Stomach (tissue), 9 donors: ENCODE results near the gene DDX31. TPM values are rescaled to one million over a fixed set of nuclear protein-coding genes. Genes with fewer than 3 reads are reported as not detected.

Experiments used
- DNase-seq, 2 donors: peaks; one replicate each; pipeline versions ENCODE4 v3.0.0 to v3.0.0-alpha.2; 2013 to 2019
- H3K27ac ChIP-seq, 5 donors: fragments of 200-600 bp in 4 of 5; sonication (generic) in 4 of 5; one replicate each; pipeline ENCODE4 v1.5.1; 2013 to 2019; ENCODE audit warnings: mild to moderate bottlenecking in 1 of 5, moderate library complexity in 1 of 5
- H3K27me3 ChIP-seq, 3 donors: fragments of 200-600 bp; sonication (generic); one replicate each; pipeline ENCODE4 v1.5.1; 2017 to 2019; ENCODE audit warnings: mixed run types in 1 of 3
- H3K36me3 ChIP-seq, 4 donors: fragments of 200-600 bp; sonication (generic); 1 replicate in 3 of 4; 2 replicates in 1 of 4; pipeline ENCODE4 v1.5.1; 2016 to 2019
- H3K4me1 ChIP-seq, 4 donors: fragments of 200-600 bp; sonication (generic); one replicate each; pipeline ENCODE4 v1.5.1; 2016 to 2019
- H3K4me3 ChIP-seq, 4 donors: fragments of 200-600 bp; sonication (generic) in 3 of 4; one replicate each; pipeline ENCODE4 v1.5.1; 2016 to 2019; ENCODE audit warnings: mild to moderate bottlenecking in 1 of 4
- H3K9me3 ChIP-seq, 4 donors: fragments of 200-600 bp; sonication (generic); one replicate each; pipeline ENCODE4 v1.5.1; 2016 to 2019
- CTCF ChIP-seq, 7 experiments: fragments of 450-650 bp in 4 of 7; fragments of 200-600 bp in 3 of 7; sonication (generic) in 3 of 7; IDR thresholded peaks; one replicate each; pipeline ENCODE4 v1.5.1; 2016 to 2019; ENCODE audit warnings: antibody characterized with exemption in 7 of 7, control low read depth in 2 of 7, mild to moderate bottlenecking in 1 of 7
- EP300 ChIP-seq: sonication (generic); formaldehyde crosslinking; IDR thresholded peaks from one replicate; pipeline ENCODE4 v1.6.1; 2017; ENCODE audit warnings: antibody characterized with exemption
- POLR2A ChIP-seq, 4 donors: fragments of 450-650 bp; IDR thresholded peaks; one replicate each; pipeline ENCODE4 v1.6.1; 2016; ENCODE audit warnings: antibody characterized with exemption in 4 of 4, control low read depth in 2 of 4, mild to moderate bottlenecking in 1 of 4, moderate library complexity in 1 of 4
- POLR2AphosphoS5 ChIP-seq, 3 donors: sonication (generic); formaldehyde crosslinking; IDR thresholded peaks; one replicate each; pipeline ENCODE4 v1.6.1; 2016; ENCODE audit warnings: antibody characterized with exemption in 3 of 3
- WGBS, 5 donors: extraction: QIAGEN DNeasy Blood & Tissue Kit in 3 of 5; methylation state at CpG; one replicate each; pipeline versions ENCODE4 v1.1.5 to v1.1.7; 2013 to 2018; 5-methylcytosine and 5-hydroxymethylcytosine counted together
- intact Hi-C: fragments of 100-400 bp; cut with DNase I; formaldehyde crosslinking; loops from one replicate; pipeline ENCODE4 v1.15.1; 2023; ENCODE audit warnings: low total_unique reads
- polyA plus RNA-seq, 3 donors: library from polyadenylated mRNA; stranded (reverse); fragments of 200-250 nt; gene quantifications; one replicate each; pipeline ENCODE4 v1.2.3, GENCODE V29; 2013
- total RNA-seq, 5 donors: library from RNA; depleted of rRNA; stranded (reverse); fragments of >200 nt; gene quantifications; one replicate each; pipeline versions ENCODE4 v1.1.0 to v1.2.3, GENCODE V29; 2014 to 2016
- donor health status: healthy with polysubstance abuse.
- donor health status: Bipolar disorder and iron deficiency.
- donor health status: healthy.

DDX31 gene
- total and polyA plus RNA-seq, 8 donors = 3.1 to 26.8 (median 5.8) TPM

GRCh38 chr9:132562306-132562573, 107.5 kb downstream of the DDX31 start:
- no peak overlapping the region for H3K27ac ChIP-seq
- peaks cover 0 to 62% (median 21%) of the 10 kb centered on the region in 3 donors for H3K27me3 ChIP-seq
- H3K4me1 ChIP-seq = no peaks in the 10 kb centered on the region
- no peaks in the 10 kb centered on the region for H3K9me3 ChIP-seq
- TF ChIP-seq POLR2AphosphoS5 (IDR thresholded peaks at IDR 0.05) = no peak
- TF ChIP-seq CTCF (IDR thresholded peaks at IDR 0.05) = no peak
- TF ChIP-seq POLR2A (IDR thresholded peaks at IDR 0.05) = no peak
- TF ChIP-seq EP300 = no peak
- WGBS, 5 donors = 33 to 48% (median 44%) methylated on average over 4 of the region's 4 CpGs
- no peaks in the 10 kb centered on the region for H3K36me3 ChIP-seq
- intact Hi-C loops = no loop called here
- no peak overlapping the region for H3K4me3 ChIP-seq
- no peak for DNase-seq

- H3K9me3 ChIP-seq = no peaks in the 10 kb centered on the region
- H3K4me1 ChIP-seq = no peaks in the 10 kb centered on the region
- no peak overlapping the region for H3K27ac ChIP-seq
- H3K36me3 ChIP-seq = no peaks in the 10 kb centered on the region
- H3K4me3 ChIP-seq = no peak overlapping the region
- intact Hi-C loops = no loop called here
- TF ChIP-seq POLR2A (IDR thresholded peaks at IDR 0.05) (no peak), POLR2AphosphoS5 (IDR thresholded peaks at IDR 0.05) (no peak), CTCF (IDR thresholded peaks at IDR 0.05) (no peak), EP300 (no peak)
- WGBS, 5 donors = 39 to 52% (median 44%) methylated on average over 12 to 14 of the region's 14 CpGs
- no peak for DNase-seq
- H3K27me3 ChIP-seq = peaks cover 0 to 61% (median 22%) of the 10 kb centered on the region in 3 donors
Observed at GRCh38 chr9:132560616-132561202, 109.1 kb downstream of the DDX31 start.

GRCh38 chr9:132559711-132560110, 110.1 kb downstream of the DDX31 start:
- H3K9me3 ChIP-seq = no peaks in the 10 kb centered on the region
- no peak overlapping the region for H3K27ac ChIP-seq
- intact Hi-C loops = no loop called here
- no peaks in the 10 kb centered on the region for H3K4me1 ChIP-seq
- WGBS, 5 donors = 87 to 92% (median 91%) methylated on average over 2 of the region's 2 CpGs
- no peak overlapping the region for H3K4me3 ChIP-seq
- TF ChIP-seq CTCF (IDR thresholded peaks at IDR 0.05) = no peak
- no peak for TF ChIP-seq POLR2A (IDR thresholded peaks at IDR 0.05)
- no peak for TF ChIP-seq EP300
- no peak for TF ChIP-seq POLR2AphosphoS5 (IDR thresholded peaks at IDR 0.05)
- H3K27me3 ChIP-seq = peaks cover 0 to 64% (median 22%) of the 10 kb centered on the region in 3 donors
- no peak for DNase-seq
- H3K36me3 ChIP-seq = no peaks in the 10 kb centered on the region

GRCh38 chr9:132557159-132557558, 112.6 kb downstream of the DDX31 start:
- H3K9me3 ChIP-seq = no peaks in the 10 kb centered on the region
- H3K27me3 ChIP-seq = peaks cover 0 to 52% (median 11%) of the 10 kb centered on the region in 3 donors
- H3K4me1 ChIP-seq = no peaks in the 10 kb centered on the region
- H3K4me3 ChIP-seq = no peak overlapping the region
- WGBS, 5 donors = 79 to 96% (median 81%) methylated on average over 12 to 15 of the region's 15 CpGs
- intact Hi-C loops = no loop called here
- DNase-seq = no peak
- H3K36me3 ChIP-seq = no peaks in the 10 kb centered on the region
- no peak overlapping the region for H3K27ac ChIP-seq
- TF ChIP-seq EP300 = no peak
- TF ChIP-seq POLR2AphosphoS5 (IDR thresholded peaks at IDR 0.05) = no peak
- TF ChIP-seq CTCF (IDR thresholded peaks at IDR 0.05) = no peak
- no peak for TF ChIP-seq POLR2A (IDR thresholded peaks at IDR 0.05)
